Liver (tissue), 9 donors: Measurements from ENCODE around the gene MOGAT2. TPM values are rescaled to one million over a fixed set of nuclear protein-coding genes. Genes with fewer than 3 reads are reported as not detected.
"Not testable (repeated sequence)": the region's sequence is repeated elsewhere in the genome, so short reads cannot be mapped to it uniquely, and the experiment has no call there.

ENCODE experiments used
- DNase-seq: peaks from one replicate; pipeline ENCODE4 v3.0.0-alpha.2; 2017; ENCODE audit warnings: low spot score
- H3K27ac ChIP-seq, 2 donors: one replicate each; pipeline ENCODE4 v1.7.0; 2013; ENCODE audit warnings: inconsistent platforms in 2 of 2, low read length in 2 of 2, control low read depth in 1 of 2, low read depth in 1 of 2, mild to moderate bottlenecking in 1 of 2
- H3K27me3 ChIP-seq, 4 donors: one replicate each; pipeline versions ENCODE4 v1.6.1 to v1.7.0; 2013; ENCODE audit warnings: low read length in 3 of 4, inconsistent platforms in 1 of 4, mild to moderate bottlenecking in 1 of 4, moderate library complexity in 1 of 4; ENCODE audit not compliant: control insufficient read depth in 4 of 4, insufficient read depth in 4 of 4
- H3K36me3 ChIP-seq, 4 donors: one replicate each; pipeline versions ENCODE4 v1.6.1 to v1.7.0; 2013; ENCODE audit warnings: low read length in 3 of 4, mild to moderate bottlenecking in 3 of 4, low read depth in 1 of 4, moderate library complexity in 1 of 4; ENCODE audit not compliant: control insufficient read depth in 4 of 4, insufficient read depth in 3 of 4
- H3K4me1 ChIP-seq, 4 donors: one replicate each; pipeline versions ENCODE4 v1.6.1 to v1.7.0; 2013; ENCODE audit warnings: low read length in 3 of 4, mild to moderate bottlenecking in 3 of 4, moderate library complexity in 1 of 4; ENCODE audit not compliant: control insufficient read depth in 4 of 4, insufficient read depth in 4 of 4
- H3K4me3 ChIP-seq, 3 donors: one replicate each; pipeline versions ENCODE4 v1.6.1 to v1.7.0; 2013; ENCODE audit warnings: low read length in 3 of 3, control low read depth in 1 of 3, low read depth in 1 of 3, mild to moderate bottlenecking in 1 of 3
- H3K9ac ChIP-seq, 2 donors: one replicate each; pipeline ENCODE4 v1.7.0; 2013; ENCODE audit warnings: low read length in 2 of 2, mild to moderate bottlenecking in 2 of 2, moderate library complexity in 2 of 2, control low read depth in 1 of 2, low read depth in 1 of 2
- H3K9me3 ChIP-seq, 4 donors: one replicate each; pipeline versions ENCODE4 v1.6.1 to v1.7.0; 2013; ENCODE audit warnings: low read length in 3 of 4; ENCODE audit not compliant: control insufficient read depth in 4 of 4
- ATF3 ChIP-seq: IDR thresholded peaks from 2 replicates; pipeline ENCODE4 v1.6.1; 2016; ENCODE audit warnings: antibody characterized with exemption
- FOXA2 ChIP-seq: IDR thresholded peaks from 2 replicates; pipeline ENCODE4 v1.6.1; 2016; ENCODE audit warnings: antibody characterized with exemption
- HNF4A ChIP-seq, 2 donors: conservative IDR thresholded peaks; 2 replicates each; pipeline ENCODE4 v1.6.1; 2016; ENCODE audit warnings: antibody characterized with exemption in 2 of 2, mild to moderate bottlenecking in 2 of 2
- HNF4G ChIP-seq: IDR thresholded peaks from 2 replicates; pipeline ENCODE4 v1.6.1; 2016; ENCODE audit warnings: antibody characterized with exemption
- JUND ChIP-seq, 2 donors: IDR thresholded peaks; 2 replicates each; pipeline ENCODE4 v1.6.1; 2016; ENCODE audit warnings: antibody characterized with exemption in 2 of 2
- RAD21 ChIP-seq, 2 donors: IDR thresholded peaks; 2 replicates each; pipeline ENCODE4 v1.6.1; 2016; ENCODE audit warnings: antibody characterized with exemption in 2 of 2, mild to moderate bottlenecking in 2 of 2
- RXRA ChIP-seq, 2 donors: IDR thresholded peaks; 2 replicates each; pipeline ENCODE4 v1.6.1; 2017 to 2018; ENCODE audit warnings: antibody characterized with exemption in 2 of 2, mild to moderate bottlenecking in 1 of 2
- YY1 ChIP-seq: IDR thresholded peaks from 2 replicates; pipeline ENCODE4 v1.6.1; 2016; ENCODE audit warnings: antibody characterized with exemption, mild to moderate bottlenecking
- WGBS: extraction: QIAGEN DNeasy Blood & Tissue Kit; methylation state at CpG from one replicate; pipeline ENCODE4 v1.1.7; 2013; 5-methylcytosine and 5-hydroxymethylcytosine counted together
- polyA plus RNA-seq, 2 donors: library from polyadenylated mRNA; stranded (reverse) in 1 of 2; unstranded in 1 of 2; fragments of 200-250 nt in 1 of 2; fragments of >200 nt in 1 of 2; fragmentation: Nextera tagmentation in 1 of 2; extraction: Ambion mirVana in 1 of 2; gene quantifications; one replicate each; pipeline versions ENCODE4 v1.2.1 to v1.2.3, GENCODE V29; 2013 to 2015
- total RNA-seq, 2 donors: library from RNA; depleted of rRNA; stranded (reverse); fragments of >200 nt; gene quantifications; one replicate each; pipeline ENCODE4 v1.2.3, GENCODE V29; 2014
- TF ChIP-seq, protein P1 (sequence below): IDR thresholded peaks from 2 replicates; pipeline ENCODE4 v1.6.1; 2016; ENCODE audit warnings: antibody characterized with exemption
- donor health status: healthy.
- donor health status: healthy.
- donor health status: healthy.
- donor health status: healthy.
- donor health status: healthy.

Gene MOGAT2
- total and polyA plus RNA-seq, 4 donors, result 1.0 to 92.4 (median 37.6) TPM

- Histone ChIP-seq H3K36me3 (peaks cover 0 to 7% (median 3%) of the 10 kb centered on the region in 4 donors), H3K4me1 (peaks cover 16 to 61% (median 44%) of the 10 kb centered on the region in 4 donors), H3K9me3 (no peaks in the 10 kb centered on the region), H3K4me3 (no peak overlapping the region), H3K27ac (peak overlapping the region; percentile 9 to 51), H3K9ac (no peak overlapping the region), H3K27me3 (no peaks in the 10 kb centered on the region)
- WGBS, result 82% methylated on average over 4 of the region's 4 CpGs
- no peak for TF ChIP-seq JUND (IDR thresholded peaks at IDR 0.05)
- peak; percentile 8 for TF ChIP-seq ATF3
- DNase-seq, result no peak
Measured at GRCh38 chr11:75735181-75735845, 17.7 kb downstream of the MOGAT2 start.

DNA sequence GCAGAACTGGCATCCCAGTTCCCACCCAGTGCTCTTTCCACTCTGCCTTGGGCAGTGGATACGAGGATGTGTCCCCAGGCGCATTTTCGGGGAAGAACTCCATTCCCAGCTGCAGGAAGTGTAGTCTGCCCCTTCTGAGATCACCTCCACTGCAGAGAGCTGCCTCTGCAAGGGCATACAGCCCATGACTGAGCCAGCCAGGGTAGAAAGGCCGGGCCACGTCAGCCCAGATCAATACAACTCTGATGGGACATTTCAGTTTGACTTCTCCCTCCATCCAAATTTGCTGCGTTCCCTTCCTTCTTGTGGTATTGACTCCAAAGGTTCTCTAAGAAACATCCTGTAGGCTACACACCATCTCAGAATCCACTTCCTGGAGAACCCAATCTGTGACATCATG lies 19.7 kb downstream of the MOGAT2 start:
- Histone ChIP-seq H3K4me3 (no peak overlapping the region), H3K9ac (no peak overlapping the region), H3K9me3 (no peaks in the 10 kb centered on the region), H3K27ac (peak overlapping the region; percentile 10 to 57), H3K27me3 (no peaks in the 10 kb centered on the region), H3K36me3 (no peaks in the 10 kb centered on the region), H3K4me1 (peaks cover 16 to 63% (median 42%) of the 10 kb centered on the region in 4 donors)
- DNase-seq, result no peak
- peak in 1 of 2 donors; percentile 37 for TF ChIP-seq RAD21 (IDR thresholded peaks at IDR 0.05)
- TF ChIP-seq YY1, result peak; percentile 83
- TF ChIP-seq RXRA (IDR thresholded peaks at IDR 0.05), result peak in 1 of 2 donors; percentile 66
- no peak for TF ChIP-seq FOXA2
- peak in 1 of 2 donors; percentile 59 for TF ChIP-seq JUND (IDR thresholded peaks at IDR 0.05)
- TF ChIP-seq, protein P1, sequence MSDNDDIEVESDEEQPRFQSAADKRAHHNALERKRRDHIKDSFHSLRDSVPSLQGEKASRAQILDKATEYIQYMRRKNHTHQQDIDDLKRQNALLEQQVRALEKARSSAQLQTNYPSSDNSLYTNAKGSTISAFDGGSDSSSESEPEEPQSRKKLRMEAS, result peak; percentile 29
- peak; percentile 69 to 87 for TF ChIP-seq HNF4A (conservative IDR thresholded peaks at IDR 0.05)
- no peak for TF ChIP-seq HNF4G
- 36% methylated on average over 6 of the region's 6 CpGs for WGBS

DNA sequence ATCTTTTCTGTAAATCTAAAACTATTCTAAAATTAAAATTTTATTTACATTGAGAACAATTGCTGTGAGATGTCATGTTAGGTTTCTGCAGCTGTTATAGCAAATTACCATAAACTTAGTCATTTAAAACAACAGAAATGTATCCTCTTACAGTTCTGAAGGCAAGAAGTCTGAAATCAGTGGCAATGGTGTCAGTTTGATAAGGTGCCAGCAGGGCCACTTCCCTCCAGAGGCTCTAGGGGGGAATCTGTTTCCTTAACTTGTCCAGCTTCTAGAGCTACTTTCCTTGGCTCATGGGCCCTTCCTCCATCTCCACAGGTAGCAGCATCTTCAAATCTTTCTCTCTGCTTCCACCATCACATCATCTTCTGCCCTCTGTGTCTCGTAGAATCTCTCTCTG lies 23.0 kb downstream of the MOGAT2 start:
- Histone ChIP-seq H3K9ac (no peak overlapping the region), H3K27me3 (no peaks in the 10 kb centered on the region), H3K9me3 (no peaks in the 10 kb centered on the region), H3K27ac (no peak overlapping the region), H3K36me3 (no peaks in the 10 kb centered on the region), H3K4me3 (no peak overlapping the region), H3K4me1 (peaks cover 7 to 52% (median 31%) of the 10 kb centered on the region in 4 donors)
- no peak for DNase-seq
- 94% methylated on average over 1 of the region's 1 CpG for WGBS
- no peak for TF ChIP-seq HNF4A (conservative IDR thresholded peaks at IDR 0.05)
- no peak for TF ChIP-seq JUND (IDR thresholded peaks at IDR 0.05)
- no peak for TF ChIP-seq ATF3
- no peak for TF ChIP-seq FOXA2

DNA sequence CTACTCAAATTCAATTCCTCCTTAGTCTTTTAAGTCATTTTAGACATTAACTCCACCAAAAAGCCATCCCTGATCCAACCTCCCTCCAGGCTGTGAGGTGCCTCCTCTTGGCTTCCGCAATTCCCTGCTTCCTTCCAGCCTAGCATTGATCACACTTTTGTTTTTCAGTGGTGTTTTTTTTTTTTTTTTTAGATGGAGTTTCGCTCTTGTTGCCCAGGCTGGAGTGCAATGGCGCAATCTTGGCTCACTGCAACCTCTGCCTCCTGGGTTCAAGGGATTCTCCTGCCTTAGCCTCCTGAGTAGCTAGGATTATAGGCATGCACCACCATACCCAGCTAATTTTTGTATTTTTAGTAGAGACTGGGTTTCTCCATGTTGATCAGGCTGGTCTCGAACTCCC lies 25.5 kb downstream of the MOGAT2 start:
- Histone ChIP-seq H3K27ac (peak overlapping the region; percentile 67 to 72), H3K4me1 (peaks cover 3 to 40% (median 22%) of the 10 kb centered on the region in 4 donors)
- not testable (repeated sequence) for DNase-seq, H3K36me3 ChIP-seq, H3K27me3 ChIP-seq, H3K4me3 ChIP-seq, H3K9ac ChIP-seq, H3K9me3 ChIP-seq
- 60% methylated on average over 4 of the region's 4 CpGs for WGBS
- TF ChIP-seq RXRA (IDR thresholded peaks at IDR 0.05) (peak in 1 of 2 donors; percentile 9), HNF4A (conservative IDR thresholded peaks at IDR 0.05) (peak in 1 of 2 donors; percentile 52)
